ENCODE results near the gene SP2.

The SP2 gene

GRCh38 chr17:47871048-47871447 lies 25.0 kb upstream of the SP2 start:
- no peak for DNase-seq

DNA sequence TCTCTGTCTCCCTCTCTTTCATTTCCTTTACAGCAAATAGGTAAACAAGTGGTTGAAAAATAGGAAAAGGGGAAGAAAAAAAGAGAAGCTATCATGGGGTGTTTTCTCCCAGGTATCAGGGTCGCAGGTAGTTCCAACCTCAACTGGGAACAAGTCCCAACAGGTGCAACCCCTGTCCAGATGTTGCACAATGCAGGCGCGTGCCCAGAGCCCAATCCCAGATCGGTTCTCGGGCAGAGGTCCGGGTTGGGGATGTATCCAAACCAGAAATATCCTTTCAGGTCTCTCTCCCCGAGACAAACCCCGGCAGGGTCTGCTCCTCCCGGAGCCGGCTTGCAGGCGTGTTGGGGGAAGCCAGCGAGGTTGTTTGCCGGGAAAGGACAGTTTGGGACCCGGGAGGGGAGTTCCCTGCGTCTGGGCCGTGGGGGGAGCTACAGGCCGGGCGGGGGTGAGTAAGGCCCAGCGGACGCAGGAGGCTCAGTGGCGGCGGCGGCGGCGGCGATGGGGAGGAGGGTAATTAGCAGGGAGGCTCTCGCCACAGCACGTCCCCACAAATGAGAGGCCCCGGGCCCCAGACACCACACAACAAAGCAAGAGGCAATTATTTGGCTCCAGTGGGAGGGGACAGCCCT lies 23.9 kb upstream of the SP2 start:
- DNase-seq = peak; percentile 27

DNA sequence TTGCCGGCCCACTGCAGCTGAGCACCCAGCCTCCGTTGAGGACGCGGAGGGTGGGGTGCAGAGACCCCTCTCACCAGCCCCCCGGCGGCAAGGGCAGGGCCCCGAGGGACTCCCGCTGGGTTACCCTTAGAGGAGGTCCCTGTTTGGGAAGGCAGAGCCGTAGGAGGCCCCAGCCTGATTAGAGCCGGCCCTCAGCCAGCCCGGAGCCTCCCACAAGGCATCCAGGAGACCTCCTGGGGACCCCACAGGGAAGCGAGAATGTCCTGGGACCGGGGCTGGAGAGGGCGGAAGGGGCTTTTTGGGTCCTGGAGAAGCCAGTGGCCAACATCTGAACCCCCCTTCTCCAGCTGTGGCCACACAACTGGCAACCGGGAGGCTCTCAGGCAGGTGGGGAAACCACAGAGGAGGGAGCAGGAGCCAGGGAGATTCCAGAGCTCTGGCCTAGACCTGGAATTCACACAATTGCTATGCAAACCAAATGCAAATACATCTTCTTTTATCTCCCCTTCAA lies 23.3 kb upstream of the SP2 start:
- no peak for DNase-seq

- no peak for DNase-seq
These were observed 22.6 kb upstream of the SP2 start for GRCh38 chr17:47873200-47874090.

- no peak for DNase-seq
These were observed 20.7 kb upstream of the SP2 start for GRCh38 chr17:47875011-47875985.

GRCh38 chr17:47877368-47878034 lies 18.5 kb upstream of the SP2 start:
- no peak for DNase-seq

DNA sequence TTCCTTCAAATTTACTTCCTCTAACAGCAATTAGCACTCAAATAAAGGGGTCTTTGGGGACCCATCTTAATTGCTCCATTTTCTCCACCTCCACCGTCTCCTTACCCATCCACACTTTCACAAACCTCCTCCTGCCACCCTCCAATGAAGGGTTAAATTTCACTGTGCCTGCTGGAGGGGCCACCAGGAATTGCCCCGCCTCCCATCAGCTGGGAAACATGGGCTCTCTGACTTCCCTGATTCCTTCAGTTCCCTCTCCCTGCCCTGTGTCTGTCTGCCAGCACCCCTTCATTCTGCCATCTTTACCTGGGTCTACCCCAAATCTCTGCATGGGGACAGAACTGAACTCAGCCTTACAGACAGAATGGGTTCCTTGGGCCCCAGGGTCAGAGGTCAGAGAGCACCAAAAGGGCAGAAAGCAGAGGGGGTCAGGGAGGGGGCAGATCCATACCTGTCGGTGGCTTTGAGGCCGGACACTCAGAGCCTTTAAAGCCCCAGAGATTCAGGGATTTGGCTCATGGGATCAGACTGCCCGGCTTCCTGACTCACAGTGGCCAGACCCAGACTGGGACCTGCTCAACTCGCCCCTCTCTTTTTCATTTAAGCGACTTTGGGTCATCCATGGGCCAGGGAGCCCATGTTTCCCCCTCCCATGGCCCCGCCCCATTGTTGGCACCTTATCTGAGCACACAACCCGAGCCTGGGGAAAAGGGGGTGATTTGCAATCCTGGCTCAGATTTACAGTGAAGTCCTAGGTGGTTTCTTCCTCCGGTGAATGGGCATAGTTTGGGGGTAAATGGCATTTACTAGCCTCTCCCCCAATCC lies 17.6 kb upstream of the SP2 start:
- DNase-seq = no peak

GRCh38 chr17:47879028-47879585 lies 16.9 kb upstream of the SP2 start:
- DNase-seq = no peak

GRCh38 chr17:47879776-47880454 lies 16.1 kb upstream of the SP2 start:
- DNase-seq = no peak

DNA sequence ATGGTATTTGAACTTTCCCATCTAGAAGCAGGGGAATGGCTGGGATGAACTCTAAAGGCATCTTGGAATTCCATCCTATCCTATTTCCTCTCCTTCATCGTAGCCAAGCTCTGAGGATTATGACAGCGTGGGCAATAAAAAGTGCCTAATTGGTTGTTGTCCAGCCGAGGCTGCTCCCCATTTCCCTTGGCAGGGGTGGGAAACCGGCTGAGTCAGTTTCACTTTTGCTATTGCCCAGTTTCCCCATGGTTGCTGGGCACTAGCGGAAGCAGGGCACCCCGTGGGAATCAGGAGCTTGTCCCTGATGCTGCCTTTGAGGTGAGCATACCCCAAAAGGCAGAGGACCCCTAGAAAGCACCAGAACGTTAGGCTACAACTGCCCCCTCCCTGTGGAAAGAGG lies 13.8 kb upstream of the SP2 start:
- DNase-seq = no peak

DNA sequence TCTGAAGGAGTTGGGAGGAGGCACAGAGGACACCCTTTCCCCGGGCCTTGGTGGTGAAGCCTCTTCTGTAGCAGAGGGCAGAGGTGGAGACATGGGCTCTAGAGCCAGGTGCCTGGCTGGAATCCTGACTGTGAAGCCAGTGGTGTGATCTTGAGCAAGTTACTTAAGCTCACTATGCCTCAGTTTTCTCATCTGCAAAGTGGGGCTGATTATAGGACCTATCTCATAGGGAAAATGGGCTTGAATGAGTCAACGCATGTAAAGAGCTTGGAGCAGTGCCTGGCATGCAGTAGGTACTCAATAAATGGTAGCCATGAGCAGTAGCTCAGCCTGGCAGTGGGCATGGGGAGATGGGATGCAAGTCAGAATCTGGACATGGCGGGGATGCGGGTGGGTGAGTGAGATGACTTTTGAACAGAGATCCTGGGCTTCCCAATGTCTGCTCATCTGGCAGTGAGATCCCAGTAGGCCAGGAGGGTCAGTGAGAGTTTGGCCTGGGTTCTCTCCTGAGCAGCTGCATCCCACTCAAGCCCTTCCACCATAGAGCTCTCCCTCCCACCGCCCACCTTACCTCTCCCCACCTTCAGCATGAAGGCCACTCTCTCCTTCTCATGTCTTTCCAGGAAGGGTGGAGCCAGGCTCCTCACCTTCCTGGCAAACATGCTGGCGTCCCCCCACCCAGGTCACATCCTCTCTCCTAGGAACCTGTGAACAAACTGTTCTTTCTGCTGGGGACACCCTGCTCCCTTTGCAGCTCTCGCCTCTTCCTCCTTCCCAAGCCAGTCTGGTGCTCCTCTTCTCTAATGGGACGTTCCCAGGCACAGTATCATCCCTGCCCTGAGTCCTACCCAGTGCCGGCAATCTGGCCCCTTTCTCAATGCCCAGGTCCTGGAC lies 13.1 kb upstream of the SP2 start:
- no peak for DNase-seq

DNA sequence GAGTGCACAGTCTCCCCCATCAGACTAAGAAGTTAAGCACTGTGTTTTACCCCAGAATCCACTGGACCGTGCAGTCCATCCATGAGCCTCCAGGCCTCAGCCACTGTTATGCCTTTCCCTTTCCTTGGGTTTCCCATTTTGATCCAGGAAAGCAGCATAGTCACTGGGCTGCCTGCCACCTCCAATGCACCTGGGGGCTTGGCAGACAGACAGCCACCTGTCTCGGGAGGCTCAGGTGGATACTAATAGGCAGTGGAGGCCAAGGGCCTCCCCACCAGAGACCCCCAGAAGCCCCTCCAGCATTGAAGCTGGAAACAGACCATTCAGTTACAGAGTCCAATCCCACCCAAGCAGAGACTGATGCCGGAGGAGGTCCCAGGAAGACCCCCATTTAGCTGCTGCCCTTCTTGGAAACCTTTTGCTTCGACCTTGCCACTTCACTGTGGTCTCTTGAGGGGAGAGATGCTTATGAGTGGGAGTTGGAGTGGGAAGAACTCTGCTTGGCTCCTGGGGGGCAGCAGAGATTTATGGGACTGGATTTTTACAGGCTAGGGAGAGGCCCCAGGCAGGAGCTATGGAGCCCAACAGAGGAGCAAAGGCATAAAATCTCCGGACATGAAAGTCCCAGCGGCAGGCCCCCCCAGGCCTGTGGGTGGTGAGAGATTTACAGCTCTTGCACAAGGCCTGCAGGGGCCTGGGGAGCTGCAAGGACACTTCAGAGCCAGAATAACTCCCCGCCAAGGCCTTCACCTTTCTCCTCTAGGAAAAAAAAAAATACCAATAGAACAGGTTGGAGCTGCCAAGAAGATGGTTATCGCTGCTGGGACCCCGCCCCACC lies 12.2 kb upstream of the SP2 start:
- no peak for DNase-seq

GRCh38 chr17:47884427-47884740 lies 11.7 kb upstream of the SP2 start:
- no peak for DNase-seq

- DNase-seq = no peak
These were observed 10.9 kb upstream of the SP2 start for GRCh38 chr17:47884905-47885730.

GRCh38 chr17:47888293-47888692 lies 7.7 kb upstream of the SP2 start:
- no peak for DNase-seq

DNA sequence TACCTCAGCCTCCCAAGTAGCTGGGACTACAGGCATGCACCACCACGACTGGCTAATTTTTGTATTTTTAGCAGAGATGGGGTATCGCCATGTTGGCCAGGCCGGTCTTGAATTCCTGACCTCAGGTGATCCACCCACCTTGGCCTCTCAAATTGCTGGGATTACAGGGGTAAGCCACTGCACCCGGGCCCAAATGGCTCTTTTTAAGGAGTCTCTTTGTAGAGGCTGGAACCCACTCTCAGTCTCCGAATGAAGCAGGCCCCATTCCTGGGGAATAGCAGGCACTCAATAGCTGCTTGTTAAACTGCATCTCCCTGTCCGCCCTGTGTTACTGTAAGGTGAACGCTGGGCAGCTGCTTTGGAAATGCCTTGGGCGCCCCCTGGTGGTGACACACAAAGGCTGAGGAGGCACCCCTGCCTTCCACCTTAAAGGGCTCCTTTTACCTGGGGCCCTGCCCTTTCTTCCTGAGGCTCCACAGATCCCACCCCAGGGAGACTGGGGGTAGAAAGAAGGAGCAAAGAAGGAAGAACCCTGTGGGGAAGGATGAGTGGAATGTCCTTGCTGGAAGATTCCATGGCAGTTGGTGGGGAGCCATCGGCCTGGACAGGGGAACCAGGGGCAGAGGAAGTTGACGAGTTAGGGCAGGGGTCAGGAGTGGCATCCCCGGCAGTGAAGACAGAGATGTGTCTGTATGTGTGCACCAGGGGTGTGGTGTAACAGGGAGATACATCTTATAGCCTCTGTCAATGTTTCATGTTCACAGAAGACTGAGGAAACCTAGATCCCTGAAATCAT lies 6.1 kb upstream of the SP2 start:
- DNase-seq = peak; percentile 90

DNA sequence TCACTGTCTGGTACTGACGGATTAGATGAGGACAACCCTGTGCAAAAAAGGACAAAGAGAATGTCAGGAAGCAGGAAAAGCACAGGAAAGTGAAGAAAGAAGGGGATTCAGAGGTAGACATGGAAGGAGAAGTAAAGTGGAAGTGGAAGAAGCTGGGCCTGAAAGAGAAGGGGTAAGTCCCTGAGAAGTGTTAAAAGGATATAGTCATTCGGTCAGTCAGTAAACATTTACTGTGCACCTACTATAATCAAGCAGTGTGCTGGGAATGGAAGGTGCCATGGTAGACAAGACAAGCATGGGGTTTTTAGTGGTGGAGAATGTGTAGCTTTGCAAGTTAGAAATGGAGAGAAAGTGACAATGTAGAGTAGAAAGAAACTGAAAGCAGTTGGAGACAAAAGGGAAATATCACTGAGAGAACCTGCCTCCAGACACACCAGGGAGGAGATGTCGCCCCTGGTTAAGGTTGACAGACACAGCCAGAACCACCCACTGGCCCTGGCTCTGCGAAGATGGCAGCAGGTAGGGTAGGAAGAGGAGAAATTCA lies 4.4 kb upstream of the SP2 start:
- no peak for DNase-seq
